ENCODE measurements around the gene CDC20. TPM values are rescaled to one million over a fixed set of nuclear protein-coding genes. Genes with fewer than 3 reads are reported as not detected.

CDC20 gene
- under 1 TPM; 0.35 to 0.41 TPM for total RNA-seq

DNA sequence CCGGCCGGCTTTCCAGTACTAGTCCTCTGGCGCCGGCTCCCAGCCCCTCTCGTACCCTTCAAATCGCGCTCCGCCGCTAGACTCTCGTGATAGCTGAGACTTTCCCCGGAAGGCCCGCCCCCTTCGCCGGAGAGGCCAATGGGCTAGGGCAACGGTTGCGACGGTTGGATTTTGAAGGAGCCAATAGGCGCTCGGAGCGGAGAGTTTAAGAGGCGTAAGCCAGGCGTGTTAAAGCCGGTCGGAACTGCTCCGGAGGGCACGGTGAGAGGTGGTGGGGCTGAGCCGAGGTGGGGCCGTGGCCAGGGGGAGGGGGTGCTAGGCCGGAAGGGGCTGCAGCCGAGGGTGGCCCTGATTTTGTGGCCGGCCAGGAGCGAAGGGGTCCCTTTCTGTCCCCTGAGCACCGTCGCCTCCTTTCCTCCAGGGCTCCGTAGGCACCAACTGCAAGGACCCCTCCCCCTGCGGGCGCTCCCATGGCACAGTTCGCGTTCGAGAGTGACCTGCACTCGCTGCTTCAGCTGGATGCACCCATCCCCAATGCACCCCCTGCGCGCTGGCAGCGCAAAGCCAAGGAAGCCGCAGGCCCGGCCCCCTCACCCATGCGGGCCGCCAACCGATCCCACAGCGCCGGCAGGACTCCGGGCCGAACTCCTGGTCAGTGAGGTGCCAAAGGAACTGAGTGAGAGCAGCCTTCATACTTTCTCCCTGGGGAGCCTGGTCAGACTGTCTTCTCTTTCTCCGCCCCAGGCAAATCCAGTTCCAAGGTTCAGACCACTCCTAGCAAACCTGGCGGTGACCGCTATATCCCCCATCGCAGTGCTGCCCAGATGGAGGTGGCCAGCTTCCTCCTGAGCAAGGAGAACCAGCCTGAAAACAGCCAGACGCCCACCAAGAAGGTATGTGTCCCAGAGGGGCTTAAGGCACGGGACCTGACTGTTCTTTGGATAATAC is at the start of gene CDC20:
TSS of gene CDC20 (plus strand) at position 236 of the 948 bp plus-strand sequence. CDS start at position 471, 235 bp downstream.
- TF ChIP-seq, protein P1, sequence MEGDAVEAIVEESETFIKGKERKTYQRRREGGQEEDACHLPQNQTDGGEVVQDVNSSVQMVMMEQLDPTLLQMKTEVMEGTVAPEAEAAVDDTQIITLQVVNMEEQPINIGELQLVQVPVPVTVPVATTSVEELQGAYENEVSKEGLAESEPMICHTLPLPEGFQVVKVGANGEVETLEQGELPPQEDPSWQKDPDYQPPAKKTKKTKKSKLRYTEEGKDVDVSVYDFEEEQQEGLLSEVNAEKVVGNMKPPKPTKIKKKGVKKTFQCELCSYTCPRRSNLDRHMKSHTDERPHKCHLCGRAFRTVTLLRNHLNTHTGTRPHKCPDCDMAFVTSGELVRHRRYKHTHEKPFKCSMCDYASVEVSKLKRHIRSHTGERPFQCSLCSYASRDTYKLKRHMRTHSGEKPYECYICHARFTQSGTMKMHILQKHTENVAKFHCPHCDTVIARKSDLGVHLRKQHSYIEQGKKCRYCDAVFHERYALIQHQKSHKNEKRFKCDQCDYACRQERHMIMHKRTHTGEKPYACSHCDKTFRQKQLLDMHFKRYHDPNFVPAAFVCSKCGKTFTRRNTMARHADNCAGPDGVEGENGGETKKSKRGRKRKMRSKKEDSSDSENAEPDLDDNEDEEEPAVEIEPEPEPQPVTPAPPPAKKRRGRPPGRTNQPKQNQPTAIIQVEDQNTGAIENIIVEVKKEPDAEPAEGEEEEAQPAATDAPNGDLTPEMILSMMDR (IDR thresholded peaks at IDR 0.05): no peak
- ATAC-seq (ENCODE audit: insufficient number of reproducible peaks, low FRiP score, low read depth) (peak; percentile 97), DNase-seq (ENCODE audit: low spot score) (peak; percentile 96)

DNA sequence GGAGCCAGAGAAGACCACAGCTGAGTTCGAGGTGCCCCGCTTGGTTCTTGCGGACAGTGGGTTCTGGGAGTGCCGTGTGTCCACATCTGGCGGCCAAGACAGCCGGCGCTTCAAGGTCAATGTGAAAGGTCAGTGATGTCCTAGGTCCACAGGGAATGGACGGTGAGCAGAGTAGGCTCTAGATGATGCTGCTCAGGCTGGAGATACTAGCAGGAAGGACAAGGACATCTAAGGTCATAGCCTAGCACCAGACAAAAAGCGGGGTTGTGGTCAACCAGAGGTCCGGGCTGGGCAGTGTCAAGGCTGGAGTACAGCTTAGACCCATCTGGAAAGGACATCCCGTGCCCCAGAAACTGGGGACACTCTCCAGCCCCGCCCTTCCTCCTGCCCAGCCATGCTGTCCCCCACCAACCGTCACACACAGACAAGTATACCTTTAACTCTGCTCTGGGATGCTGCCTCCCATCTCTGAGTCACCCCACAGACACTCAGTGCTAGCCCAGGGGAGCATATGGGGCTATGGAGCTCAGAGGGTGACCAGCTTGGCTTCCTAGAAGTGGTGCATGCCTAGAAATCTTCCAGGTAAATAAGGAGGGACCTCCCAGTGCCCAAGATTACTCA is 49.3 kb upstream of the CDC20 start:
- H3K4me3 ChIP-seq: no peak overlapping the region
- no peak overlapping the region for H3K27ac ChIP-seq
- no peaks in the 10 kb centered on the region for H3K36me3 ChIP-seq
- DNase-seq (ENCODE audit: low spot score) (no peak), ATAC-seq (ENCODE audit: insufficient number of reproducible peaks, low FRiP score, low read depth) (no peak)
- H3K4me1 ChIP-seq (ENCODE audit: control insufficient read depth in 1 of 2, low read depth in 2 of 2): no peaks in the 10 kb centered on the region
- no peaks in the 10 kb centered on the region for H3K27me3 ChIP-seq (replicated peaks; ENCODE audit: insufficient read depth)
- TF ChIP-seq, protein P1 (IDR thresholded peaks at IDR 0.05): no peak
- H3K9me3 ChIP-seq: no peaks in the 10 kb centered on the region

More for the DNA sequence above, at the start of gene CDC20:
- Histone ChIP-seq H3K9me3 (no peaks in the 10 kb centered on the region), H3K4me3 (peak within 1 kb of the TSS; percentile 98), H3K27me3 (replicated peaks; ENCODE audit: insufficient read depth) (no peaks in the 10 kb centered on the region), H3K36me3 (peaks cover 26% of the 10 kb centered on the region), H3K27ac (peak within 1 kb of the TSS; percentile 94 to 97), H3K4me1 (ENCODE audit: control insufficient read depth in 1 of 2, low read depth in 2 of 2) (peaks cover 9 to 15% of the 10 kb centered on the region in 2 donors)

DNA sequence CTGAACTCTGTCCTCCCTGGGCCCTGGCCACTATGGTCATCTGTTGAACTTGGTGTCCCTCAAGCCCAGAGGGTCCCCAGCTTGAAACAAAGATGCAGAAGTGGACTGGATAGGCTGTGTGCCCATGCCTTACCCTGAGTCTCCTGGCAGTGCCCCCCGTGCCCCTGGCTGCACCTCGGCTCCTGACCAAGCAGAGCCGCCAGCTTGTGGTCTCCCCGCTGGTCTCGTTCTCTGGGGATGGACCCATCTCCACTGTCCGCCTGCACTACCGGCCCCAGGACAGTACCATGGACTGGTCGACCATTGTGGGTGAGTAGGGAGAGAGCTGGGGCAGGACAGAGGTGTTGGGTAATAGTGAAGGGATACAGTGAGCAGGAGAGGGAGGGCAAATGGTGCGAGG is 47.3 kb upstream of the CDC20 start:
- Histone ChIP-seq H3K27me3 (replicated peaks; ENCODE audit: insufficient read depth) (no peaks in the 10 kb centered on the region), H3K36me3 (no peaks in the 10 kb centered on the region), H3K9me3 (no peaks in the 10 kb centered on the region), H3K27ac (no peak overlapping the region), H3K4me1 (ENCODE audit: control insufficient read depth in 1 of 2, low read depth in 2 of 2) (no peaks in the 10 kb centered on the region), H3K4me3 (no peak overlapping the region)
- TF ChIP-seq, protein P1 (IDR thresholded peaks at IDR 0.05): no peak
- ATAC-seq (ENCODE audit: insufficient number of reproducible peaks, low FRiP score, low read depth): no peak
- no peak for DNase-seq (ENCODE audit: low spot score)

DNA sequence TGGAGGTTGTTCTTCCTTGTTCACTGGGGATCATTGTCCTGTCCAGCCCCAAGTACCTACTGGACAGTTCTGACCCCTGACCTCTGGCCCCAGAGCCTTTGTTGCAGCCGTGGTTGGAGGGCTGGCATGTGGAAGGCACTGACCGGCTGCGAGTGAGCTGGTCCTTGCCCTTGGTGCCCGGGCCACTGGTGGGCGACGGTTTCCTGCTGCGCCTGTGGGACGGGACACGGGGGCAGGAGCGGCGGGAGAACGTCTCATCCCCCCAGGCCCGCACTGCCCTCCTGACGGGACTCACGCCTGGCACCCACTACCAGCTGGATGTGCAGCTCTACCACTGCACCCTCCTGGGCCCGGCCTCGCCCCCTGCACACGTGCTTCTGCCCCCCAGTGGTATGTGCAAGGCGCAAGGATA is 46.6 kb upstream of the CDC20 start:
- no peak for DNase-seq (ENCODE audit: low spot score)
- TF ChIP-seq, protein P1 (IDR thresholded peaks at IDR 0.05): no peak

More for the DNA sequence above, 46.6 kb upstream of the CDC20 start:
- Histone ChIP-seq H3K27me3 (replicated peaks; ENCODE audit: insufficient read depth) (no peaks in the 10 kb centered on the region), H3K36me3 (no peaks in the 10 kb centered on the region), H3K4me3 (no peak overlapping the region), H3K27ac (no peak overlapping the region), H3K9me3 (no peaks in the 10 kb centered on the region), H3K4me1 (ENCODE audit: control insufficient read depth in 1 of 2, low read depth in 2 of 2) (no peaks in the 10 kb centered on the region)
- no peak for ATAC-seq (ENCODE audit: insufficient number of reproducible peaks, low FRiP score, low read depth)

All from thoracic aorta (tissue), 2 donors.